OCI-LY7 (cell line): ENCODE data around the gene PPP2R2B.

Experiments used
- CTCF ChIP-seq: fragments of 200-600 bp; sonication (generic); conservative IDR thresholded peaks from 2 replicates; pipeline ENCODE4 v1.5.1; 2014; ENCODE audit warnings: mild to moderate bottlenecking, antibody characterized with exemption, low read length, moderate library complexity, mixed read lengths
- EZH2phosphoT487 ChIP-seq: fragments of 200-600 bp; sonication (generic); IDR thresholded peaks from 2 replicates; pipeline ENCODE4 v1.6.1; 2018; ENCODE audit warnings: low read depth, borderline replicate concordance, mild to moderate bottlenecking, mixed run types, antibody characterized with exemption, low read length, moderate library complexity, mixed read lengths

DNA sequence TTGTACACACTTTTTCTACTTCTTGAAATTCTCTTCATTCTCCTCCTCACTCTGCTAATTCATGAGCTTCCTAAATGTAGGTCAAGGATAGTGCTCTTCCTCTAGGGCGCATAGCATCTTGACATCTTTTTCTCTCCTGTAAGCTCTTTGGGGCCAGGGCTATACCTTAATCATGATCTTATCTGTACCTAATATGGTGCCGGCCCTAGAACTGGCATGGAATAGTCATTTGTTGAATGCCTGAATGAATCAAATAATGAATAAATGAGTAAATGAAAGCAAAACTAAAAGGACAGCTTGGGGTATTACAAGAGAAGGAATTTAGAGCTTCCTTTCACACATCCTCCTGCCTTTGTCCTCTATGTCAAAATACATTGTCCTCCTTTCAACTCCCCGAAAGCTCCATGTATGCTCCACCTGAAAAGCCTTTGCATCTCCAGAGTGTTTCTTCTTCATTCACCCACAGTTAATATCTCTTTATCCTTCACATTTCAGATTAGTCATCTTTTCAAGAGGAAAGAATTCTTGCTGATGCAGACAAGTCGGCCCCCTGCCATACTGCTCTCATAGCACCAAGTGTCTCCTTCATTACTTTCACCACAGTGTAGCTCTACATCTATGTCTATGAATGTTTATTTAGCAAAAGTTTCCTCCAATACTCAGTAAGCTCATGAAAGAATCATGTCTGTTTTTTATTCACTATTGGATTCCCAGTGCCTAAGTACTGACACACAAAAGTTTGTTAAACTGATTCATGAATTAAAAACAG, 16.4 kb upstream of the PPP2R2B start:
- TF ChIP-seq CTCF (no peak), EZH2phosphoT487 (no peak)
